SK-N-SH treated with all-trans-retinoic acid at 6 μM for 48 hours (cell line): ENCODE data around the gene DAB1.

Source experiments
- ATAC-seq: fragments of 200-7000 bp; cut with Tn5 transposase; 3 replicates; pipeline ENCODE4 v1.9.1; 2020; ENCODE audit warnings: mild to moderate bottlenecking, moderate library complexity
- ARNTL ChIP-seq: fragments of 450-650 bp; formaldehyde crosslinking; IDR thresholded peaks from 2 replicates; pipeline ENCODE4 v1.5.0; 2020; ENCODE audit warnings: low read depth, mild to moderate bottlenecking, moderate library complexity, borderline replicate concordance
- CREB5 ChIP-seq: fragments of 250-450 bp; sonication (Bioruptor Pico); IDR thresholded peaks from 2 replicates; pipeline ENCODE4 v1.5.1; 2020; ENCODE audit warnings: low read depth, mild to moderate bottlenecking, moderate library complexity
- CSRNP3 ChIP-seq: fragments of 250-450 bp; sonication (Bioruptor Pico); IDR thresholded peaks from 2 replicates; pipeline ENCODE4 v1.5.1; 2021; ENCODE audit warnings: mild to moderate bottlenecking, moderate library complexity
- ESRRG ChIP-seq: fragments of 250-450 bp; sonication (Bioruptor Pico); IDR thresholded peaks from 2 replicates; pipeline ENCODE4 v1.6.1; 2021; ENCODE audit warnings: mild to moderate bottlenecking
- GLIS3 ChIP-seq: fragments of 250-450 bp; sonication (Bioruptor Pico); IDR thresholded peaks from 2 replicates; pipeline ENCODE4 v1.5.0; 2020; ENCODE audit warnings: mild to moderate bottlenecking, moderate library complexity
- ISL1 ChIP-seq: fragments of 250-450 bp; sonication (Bioruptor Pico); IDR thresholded peaks from 2 replicates; pipeline ENCODE4 v2.1.2; 2022; ENCODE audit warnings: mild to moderate bottlenecking, moderate library complexity
- OSR1 ChIP-seq: fragments of 250-450 bp; sonication (Bioruptor Pico); IDR thresholded peaks from 2 replicates; pipeline ENCODE4 v1.8.0; 2022; ENCODE audit warnings: moderate library complexity, mild to moderate bottlenecking, inconsistent platforms
- PPARA ChIP-seq: fragments of 250-450 bp; sonication (Bioruptor Pico); IDR thresholded peaks from 2 replicates; pipeline ENCODE4 v1.5.0; 2020; ENCODE audit warnings: mild to moderate bottlenecking, borderline replicate concordance
- RARB ChIP-seq: fragments of 250-450 bp; sonication (Bioruptor Pico); IDR thresholded peaks from 2 replicates; pipeline ENCODE4 v1.8.0; 2021; ENCODE audit warnings: mild to moderate bottlenecking, moderate library complexity
- SNAI2 ChIP-seq: fragments of 250-450 bp; sonication (Bioruptor Pico); IDR thresholded peaks from 2 replicates; pipeline ENCODE4 v1.5.0; 2020; ENCODE audit warnings: mild to moderate bottlenecking, moderate library complexity
- TCF4 ChIP-seq: fragments of 250-450 bp; sonication (Bioruptor Pico); IDR thresholded peaks from 2 replicates; pipeline ENCODE4 v1.8.0; 2021; ENCODE audit warnings: mild to moderate bottlenecking, moderate library complexity, borderline replicate concordance
- TOX ChIP-seq: fragments of 250-450 bp; sonication (Bioruptor Pico); IDR thresholded peaks from 2 replicates; pipeline ENCODE4 v1.8.0; 2021; ENCODE audit warnings: mild to moderate bottlenecking, moderate library complexity, borderline replicate concordance
- TSHZ2 ChIP-seq: fragments of 250-450 bp; sonication (Bioruptor Pico); IDR thresholded peaks from 2 replicates; pipeline ENCODE4 v1.5.0; 2020; ENCODE audit warnings: mild to moderate bottlenecking, moderate library complexity
- ZFP3 ChIP-seq: fragments of 250-450 bp; sonication (Bioruptor Pico); IDR thresholded peaks from 2 replicates; pipeline ENCODE4 v1.5.0; 2020; ENCODE audit warnings: mild to moderate bottlenecking, moderate library complexity
- ZFP30 ChIP-seq: fragments of 450-650 bp; formaldehyde crosslinking; IDR thresholded peaks from 2 replicates; pipeline ENCODE4 v1.5.0; 2022; ENCODE audit warnings: mild to moderate bottlenecking, moderate library complexity
- ZNF565 ChIP-seq: fragments of 450-650 bp; formaldehyde crosslinking; conservative IDR thresholded peaks from 2 replicates; pipeline ENCODE4 v1.5.0; 2020; ENCODE audit warnings: low read depth, mild to moderate bottlenecking, moderate library complexity
- ZNF8 ChIP-seq: fragments of 450-650 bp; formaldehyde crosslinking; IDR thresholded peaks from 2 replicates; pipeline ENCODE4 v1.5.0; 2020; ENCODE audit warnings: mild to moderate bottlenecking, moderate library complexity
- TF ChIP-seq, protein P1 (sequence below): fragments of 250-450 bp; sonication (Bioruptor Pico); IDR thresholded peaks from 2 replicates; pipeline ENCODE4 v1.8.0; 2020; ENCODE audit warnings: mild to moderate bottlenecking, moderate library complexity, borderline replicate concordance

The DAB1 gene

GRCh38 chr1:57072401-57073110 is 351.3 kb downstream of the DAB1 start:
- ATAC-seq, result peak; percentile 71
- TF ChIP-seq TSHZ2 (CRISPR knock-in tag) (no peak), ZNF8 (no peak), SNAI2 (CRISPR knock-in tag) (no peak), TCF4 (CRISPR knock-in tag) (no peak), ESRRG (CRISPR knock-in tag) (no peak), ISL1 (no peak), ARNTL (CRISPR knock-in tag) (no peak), GLIS3 (no peak), OSR1 (CRISPR knock-in tag) (no peak)

DNA sequence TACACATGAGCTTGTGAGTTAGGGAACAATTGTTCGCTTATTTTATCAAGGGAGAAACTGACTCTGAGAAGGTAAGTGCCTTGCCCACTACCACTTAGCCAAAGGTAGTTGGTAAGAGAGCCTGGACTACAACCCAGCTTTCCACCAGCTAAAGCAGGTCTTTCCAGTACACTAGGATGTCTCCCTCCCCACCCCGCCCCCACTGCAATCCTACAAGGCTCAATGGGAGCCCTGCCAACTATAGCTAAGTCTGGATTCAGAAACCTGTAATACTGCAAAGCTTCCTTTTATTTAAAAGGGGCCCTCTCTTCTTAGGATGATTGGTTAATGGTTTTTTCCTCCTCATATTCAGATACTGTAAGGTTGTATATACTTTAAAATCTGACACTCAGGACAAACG is 356.0 kb downstream of the DAB1 start:
- TF ChIP-seq CSRNP3 (CRISPR knock-in tag) (no peak), GLIS3 (no peak)
- ATAC-seq, result no peak

DNA sequence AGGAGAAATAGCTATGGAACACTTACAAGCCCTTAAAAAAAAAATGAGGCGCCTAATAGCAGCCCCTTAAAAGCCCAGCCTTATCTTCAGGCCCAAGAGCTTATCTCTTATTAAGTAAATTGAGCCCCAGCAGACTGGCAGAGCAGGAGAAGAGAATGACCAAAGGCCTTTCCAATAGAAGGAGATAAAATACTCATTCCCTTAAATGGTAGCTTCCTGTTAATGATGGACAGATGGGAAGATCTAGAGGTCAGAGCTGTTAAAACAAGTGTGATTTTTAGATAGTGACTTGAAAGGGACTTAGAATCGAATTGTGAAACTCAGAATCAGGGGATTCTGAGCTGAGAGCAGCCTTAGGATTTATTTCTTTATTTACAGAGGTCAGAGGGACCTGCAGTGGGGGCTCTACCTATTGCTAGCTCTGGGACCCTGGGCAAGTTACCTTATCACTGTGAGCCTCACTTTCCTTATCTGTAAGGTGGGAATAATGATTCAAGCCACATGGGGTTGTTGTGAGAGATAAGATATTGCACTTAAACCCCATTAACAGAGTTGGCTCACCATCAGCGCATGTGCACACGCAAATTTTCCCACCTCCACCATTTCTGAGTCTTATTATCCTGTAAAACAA is 356.8 kb downstream of the DAB1 start:
- TF ChIP-seq ARNTL (CRISPR knock-in tag), result no peak
- TF ChIP-seq TCF4 (CRISPR knock-in tag), result peak; percentile 18; the same call in 1 of the 2 replicates
- no peak for TF ChIP-seq GLIS3
- peak; percentile 40; the same call in 1 of the 2 replicates for TF ChIP-seq ISL1
- ATAC-seq, result no peak

GRCh38 chr1:57065442-57065841 is 358.4 kb downstream of the DAB1 start:
- TF ChIP-seq ISL1 (no peak), CREB5 (no peak), ZNF565 (CRISPR knock-in tag) (no peak), SNAI2 (CRISPR knock-in tag) (no peak), RARB (no peak), ZNF8 (no peak), PPARA (CRISPR knock-in tag) (no peak), ZFP3 (CRISPR knock-in tag) (no peak)
- ATAC-seq, result no peak

- ATAC-seq, result no peak
- TF ChIP-seq PPARA (CRISPR knock-in tag), result no peak
- TF ChIP-seq SNAI2 (CRISPR knock-in tag), result no peak
- no peak for TF ChIP-seq RARB
- no peak for TF ChIP-seq TOX
- no peak for TF ChIP-seq ZNF565 (CRISPR knock-in tag)
- TF ChIP-seq TSHZ2 (CRISPR knock-in tag), result no peak
- TF ChIP-seq, protein P1, sequence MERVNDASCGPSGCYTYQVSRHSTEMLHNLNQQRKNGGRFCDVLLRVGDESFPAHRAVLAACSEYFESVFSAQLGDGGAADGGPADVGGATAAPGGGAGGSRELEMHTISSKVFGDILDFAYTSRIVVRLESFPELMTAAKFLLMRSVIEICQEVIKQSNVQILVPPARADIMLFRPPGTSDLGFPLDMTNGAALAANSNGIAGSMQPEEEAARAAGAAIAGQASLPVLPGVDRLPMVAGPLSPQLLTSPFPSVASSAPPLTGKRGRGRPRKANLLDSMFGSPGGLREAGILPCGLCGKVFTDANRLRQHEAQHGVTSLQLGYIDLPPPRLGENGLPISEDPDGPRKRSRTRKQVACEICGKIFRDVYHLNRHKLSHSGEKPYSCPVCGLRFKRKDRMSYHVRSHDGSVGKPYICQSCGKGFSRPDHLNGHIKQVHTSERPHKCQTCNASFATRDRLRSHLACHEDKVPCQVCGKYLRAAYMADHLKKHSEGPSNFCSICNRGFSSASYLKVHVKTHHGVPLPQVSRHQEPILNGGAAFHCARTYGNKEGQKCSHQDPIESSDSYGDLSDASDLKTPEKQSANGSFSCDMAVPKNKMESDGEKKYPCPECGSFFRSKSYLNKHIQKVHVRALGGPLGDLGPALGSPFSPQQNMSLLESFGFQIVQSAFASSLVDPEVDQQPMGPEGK, result no peak
- TF ChIP-seq ESRRG (CRISPR knock-in tag), result no peak
- no peak for TF ChIP-seq GLIS3
- no peak for TF ChIP-seq CREB5
- no peak for TF ChIP-seq ISL1
- TF ChIP-seq ZFP30 (CRISPR knock-in tag), result no peak
Measured at GRCh38 chr1:57064379-57065140, 359.3 kb downstream of the DAB1 start.
